ENCODE results near the gene MT1M.
A peak's percentile ranks its signal among the peaks of the same experiment; 100 is the strongest.
"Not testable (repeated sequence)": the region's sequence is repeated elsewhere in the genome, so short reads cannot be mapped to it uniquely, and the experiment has no call there.

Gene MT1M

GRCh38 chr16:56672761-56673536, 40.5 kb downstream of the MT1M start:
- TF ChIP-seq, protein P1, sequence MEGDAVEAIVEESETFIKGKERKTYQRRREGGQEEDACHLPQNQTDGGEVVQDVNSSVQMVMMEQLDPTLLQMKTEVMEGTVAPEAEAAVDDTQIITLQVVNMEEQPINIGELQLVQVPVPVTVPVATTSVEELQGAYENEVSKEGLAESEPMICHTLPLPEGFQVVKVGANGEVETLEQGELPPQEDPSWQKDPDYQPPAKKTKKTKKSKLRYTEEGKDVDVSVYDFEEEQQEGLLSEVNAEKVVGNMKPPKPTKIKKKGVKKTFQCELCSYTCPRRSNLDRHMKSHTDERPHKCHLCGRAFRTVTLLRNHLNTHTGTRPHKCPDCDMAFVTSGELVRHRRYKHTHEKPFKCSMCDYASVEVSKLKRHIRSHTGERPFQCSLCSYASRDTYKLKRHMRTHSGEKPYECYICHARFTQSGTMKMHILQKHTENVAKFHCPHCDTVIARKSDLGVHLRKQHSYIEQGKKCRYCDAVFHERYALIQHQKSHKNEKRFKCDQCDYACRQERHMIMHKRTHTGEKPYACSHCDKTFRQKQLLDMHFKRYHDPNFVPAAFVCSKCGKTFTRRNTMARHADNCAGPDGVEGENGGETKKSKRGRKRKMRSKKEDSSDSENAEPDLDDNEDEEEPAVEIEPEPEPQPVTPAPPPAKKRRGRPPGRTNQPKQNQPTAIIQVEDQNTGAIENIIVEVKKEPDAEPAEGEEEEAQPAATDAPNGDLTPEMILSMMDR (IDR thresholded peaks at IDR 0.05; ENCODE audit: borderline replicate concordance, control extremely low read depth, extremely low read depth, insufficient read depth, missing control alignments), result no peak
- no peak for DNase-seq (ENCODE audit: low spot score)

GRCh38 chr16:56673921-56674320, 41.5 kb downstream of the MT1M start:
- TF ChIP-seq, protein P1 (IDR thresholded peaks at IDR 0.05; ENCODE audit: borderline replicate concordance, control extremely low read depth, extremely low read depth, insufficient read depth, missing control alignments), result peak; percentile 48
- no peak for DNase-seq (ENCODE audit: low spot score)
- in situ Hi-C loops (cut with MboI; ENCODE audit: low sequenced_read_pairs, unreplicated experiment), result no loop called here

More at GRCh38 chr16:56672761-56673536, 40.5 kb downstream of the MT1M start:
- in situ Hi-C loops (cut with MboI; ENCODE audit: low sequenced_read_pairs, unreplicated experiment), result no loop called here

- in situ Hi-C loops (cut with MboI; ENCODE audit: low sequenced_read_pairs, unreplicated experiment); DNase-seq (ENCODE audit: low spot score): not testable (repeated sequence)
Measured at GRCh38 chr16:56674570-56674969, 42.1 kb downstream of the MT1M start.

DNA sequence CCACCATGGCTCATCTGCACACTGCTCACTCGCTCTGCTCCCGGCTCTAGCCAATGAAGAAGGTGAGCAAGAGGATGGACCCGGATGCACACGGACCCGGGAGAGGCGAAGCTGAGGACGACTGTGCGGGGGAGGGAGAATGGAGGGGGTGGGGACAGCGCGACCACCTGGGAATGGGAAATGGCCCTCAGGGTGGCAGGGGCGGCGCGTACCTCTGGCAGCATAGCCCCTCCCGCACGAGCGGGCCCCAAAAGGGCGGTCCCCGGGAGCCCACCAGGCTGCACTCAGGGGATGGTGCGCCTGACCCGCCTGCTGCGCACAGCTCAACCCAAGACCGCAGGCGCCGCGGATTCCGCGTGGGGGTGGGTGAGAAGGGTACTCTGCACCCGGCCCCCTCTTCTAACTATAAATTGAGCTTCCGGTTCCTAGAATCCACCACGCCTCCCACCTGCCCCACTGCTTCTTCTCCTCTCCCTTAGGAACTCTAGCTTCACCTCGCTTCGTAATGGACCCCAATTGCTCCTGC, 43.3 kb downstream of the MT1M start:
- TF ChIP-seq, protein P1 (IDR thresholded peaks at IDR 0.05; ENCODE audit: borderline replicate concordance, control extremely low read depth, extremely low read depth, insufficient read depth, missing control alignments), result no peak
- DNase-seq (ENCODE audit: low spot score), result no peak
- in situ Hi-C loops (cut with MboI; ENCODE audit: low sequenced_read_pairs, unreplicated experiment), result no loop called here

- no peak for DNase-seq (ENCODE audit: low spot score)
- TF ChIP-seq, protein P1 (IDR thresholded peaks at IDR 0.05; ENCODE audit: borderline replicate concordance, control extremely low read depth, extremely low read depth, insufficient read depth, missing control alignments), result no peak
- in situ Hi-C loops (cut with MboI; ENCODE audit: low sequenced_read_pairs, unreplicated experiment), result no loop called here
Measured at GRCh38 chr16:56677474-56677873, 45.0 kb downstream of the MT1M start.

- in situ Hi-C loops (cut with MboI; ENCODE audit: low sequenced_read_pairs, unreplicated experiment), result no loop called here
- DNase-seq (ENCODE audit: low spot score), result no peak
- TF ChIP-seq, protein P1 (IDR thresholded peaks at IDR 0.05; ENCODE audit: borderline replicate concordance, control extremely low read depth, extremely low read depth, insufficient read depth, missing control alignments), result no peak
Measured at GRCh38 chr16:56679078-56679730, 46.7 kb downstream of the MT1M start.

- in situ Hi-C loops (cut with MboI; ENCODE audit: low sequenced_read_pairs, unreplicated experiment), result no loop called here
- no peak for DNase-seq (ENCODE audit: low spot score)
- TF ChIP-seq, protein P1 (IDR thresholded peaks at IDR 0.05; ENCODE audit: borderline replicate concordance, control extremely low read depth, extremely low read depth, insufficient read depth, missing control alignments), result no peak
Measured at GRCh38 chr16:56679818-56680217, 47.4 kb downstream of the MT1M start.
